Endothelial cell of umbilical vein (primary cell): ENCODE measurements around the gene USP36. TPM values are rescaled to one million over a fixed set of nuclear protein-coding genes. Genes with fewer than 3 reads are reported as not detected.

ENCODE experiments used
- BruUV-seq: library from RNA; stranded (reverse); fragments of 400-500 nt; replicated peaks from 2 replicates; lab custom pipeline; 2021; lab: Mats Ljungman, UMichigan
- CTCF ChIA-PET: fragments of 300-600, 350-600 bp; sonication (Branson Sonifier 250); formaldehyde crosslinking; loops from one replicate; lab custom pipeline; 2021; ENCODE audit warnings: antibody characterized with exemption, inconsistent platforms; lab: Charles Lee
- POLR2A ChIA-PET: fragments of 300-600, 350-600 bp; sonication (Branson Sonifier 250); formaldehyde crosslinking; loops from one replicate; lab custom pipeline; 2021; ENCODE audit warnings: antibody characterized with exemption, inconsistent platforms; lab: Charles Lee
- DNase-seq: peaks from one replicate; pipeline ENCODE4 v3.0.0-alpha.2; 2011; ENCODE audit warnings: low read depth, low spot score
- FAIRE-seq: peaks from 2 replicates; lab custom pipeline; 2011; peaks lifted over from hg19 to GRCh38; lab: Jason Lieb, UNC
- H2AFZ ChIP-seq: 2 replicates; pipeline ENCODE4 v1.6.0; 2012; ENCODE audit warnings: low read depth, low read length, control low read depth, inconsistent platforms
- H3K27ac ChIP-seq: 2 replicates; pipeline ENCODE4 v1.5.1; 2011; ENCODE audit warnings: low read depth, mild to moderate bottlenecking, control low read depth, low read length, moderate library complexity; ENCODE audit not compliant: insufficient read depth
- H3K27me3 ChIP-seq, 2 experiments: 2 replicates each; pipeline versions ENCODE4 v1.6.0 to v1.6.1; 2011; ENCODE audit warnings: low read length in 2 of 2, mixed read lengths in 1 of 2; ENCODE audit not compliant: control insufficient read depth in 2 of 2, insufficient read depth in 2 of 2
- H3K36me3 ChIP-seq, 2 experiments: 2 replicates in 1 of 2; 3 replicates in 1 of 2; pipeline ENCODE4 v1.5.1; 2011; ENCODE audit warnings: low read length in 2 of 2, mild to moderate bottlenecking in 1 of 2, moderate library complexity in 1 of 2; ENCODE audit not compliant: control insufficient read depth in 2 of 2, insufficient read depth in 2 of 2; ENCODE audit errors: extremely low read depth in 1 of 2
- H3K4me1 ChIP-seq: 3 replicates; pipeline ENCODE4 v1.5.1; 2011; ENCODE audit warnings: mild to moderate bottlenecking, low read length; ENCODE audit not compliant: control insufficient read depth, insufficient read depth; ENCODE audit errors: extremely low read depth
- H3K4me2 ChIP-seq: 2 replicates; pipeline ENCODE4 v1.6.1; 2011; ENCODE audit warnings: low read length, control low read depth, mixed read lengths; ENCODE audit not compliant: insufficient read depth
- H3K4me3 ChIP-seq, 3 experiments: fragments of 200-600 bp in 1 of 3; sonication (generic), shearing (Covaris generic) in 1 of 3; replicated peaks in 1 of 3; 2 replicates each; pipeline ENCODE4 v1.5.1; 2011 to 2016; ENCODE audit warnings: control low read depth in 3 of 3, low read length in 3 of 3, mild to moderate bottlenecking in 2 of 3, inconsistent platforms in 1 of 3, low read depth in 1 of 3, moderate library complexity in 1 of 3; ENCODE audit not compliant: insufficient read depth in 1 of 3
- H3K79me2 ChIP-seq: 2 replicates; pipeline ENCODE4 v1.6.0; 2012; ENCODE audit warnings: low read length, inconsistent platforms; ENCODE audit not compliant: control insufficient read depth, insufficient read depth
- H3K9ac ChIP-seq: replicated peaks from 2 replicates; pipeline ENCODE3; 2011; ENCODE audit warnings: low read length, control low read depth; ENCODE audit not compliant: insufficient read depth; ENCODE audit errors: extremely low read depth
- H3K9me1 ChIP-seq: replicated peaks from 3 replicates; pipeline ENCODE4 v1.6.0; 2011; ENCODE audit warnings: mild to moderate bottlenecking, low read length; ENCODE audit not compliant: control insufficient read depth, insufficient read depth; ENCODE audit errors: extremely low read depth
- H3K9me3 ChIP-seq: replicated peaks from 2 replicates; pipeline ENCODE4 v1.5.1; 2012; ENCODE audit warnings: low read length, inconsistent platforms; ENCODE audit not compliant: control insufficient read depth, insufficient read depth
- H4K20me1 ChIP-seq: replicated peaks from 2 replicates; pipeline ENCODE3; 2011; ENCODE audit warnings: mild to moderate bottlenecking, low read length; ENCODE audit not compliant: control insufficient read depth, insufficient read depth; ENCODE audit errors: extremely low read depth
- CTCF ChIP-seq, 2 donors: IDR thresholded peaks; 1 replicate in 1 of 2; 2 replicates in 1 of 2; pipeline ENCODE4 v1.5.1; 2011; ENCODE audit warnings: low read length in 2 of 2, mild to moderate bottlenecking in 2 of 2, moderate library complexity in 2 of 2, control low read depth in 1 of 2, inconsistent platforms in 1 of 2, low read depth in 1 of 2; ENCODE audit not compliant: insufficient read depth in 1 of 2; ENCODE audit errors: extremely low read depth in 1 of 2
- EZH2 ChIP-seq: IDR thresholded peaks from 2 replicates; pipeline ENCODE4 v1.6.1; 2012; ENCODE audit warnings: borderline replicate concordance, low read depth, mild to moderate bottlenecking, moderate library complexity, low read length, inconsistent platforms; ENCODE audit not compliant: severe bottlenecking
- FOS ChIP-seq: IDR thresholded peaks from 2 replicates; pipeline ENCODE4 v1.6.1; 2011; ENCODE audit warnings: mild to moderate bottlenecking, low read length, moderate library complexity, borderline replicate concordance; ENCODE audit not compliant: insufficient read depth
- GATA2 ChIP-seq: IDR thresholded peaks from 2 replicates; pipeline ENCODE4 v1.7.0; 2011; ENCODE audit warnings: low read depth, mild to moderate bottlenecking, moderate library complexity, mixed read lengths, low read length; ENCODE audit not compliant: insufficient read length, insufficient read depth
- JUN ChIP-seq: IDR thresholded peaks from 2 replicates; pipeline ENCODE4 v1.6.1; 2011; ENCODE audit warnings: borderline replicate concordance, low read depth; ENCODE audit not compliant: insufficient read length, insufficient read depth
- MAX ChIP-seq: IDR thresholded peaks from 2 replicates; pipeline ENCODE4 v1.6.1; 2011; ENCODE audit not compliant: insufficient read depth, insufficient read length
- MYC ChIP-seq: IDR thresholded peaks from one replicate; pipeline ENCODE4 v1.6.1; 2011; ENCODE audit warnings: mild to moderate bottlenecking, low read depth, low read length
- POLR2A ChIP-seq: IDR thresholded peaks from 2 replicates; pipeline ENCODE4 v1.6.1; 2012; ENCODE audit warnings: low read depth, mild to moderate bottlenecking, control low read depth, low read length
- POLR2AphosphoS5 ChIP-seq: IDR thresholded peaks from 2 replicates; pipeline ENCODE4 v1.6.1; 2012; ENCODE audit warnings: low read depth, mild to moderate bottlenecking, control low read depth, low read length, moderate library complexity; ENCODE audit not compliant: insufficient read depth
- dilution Hi-C: fragments of 300-500 bp; cut with MboI; formaldehyde crosslinking; loops from one replicate; pipeline ENCODE4 v1.15.0; 2019; ENCODE audit warnings: low sequenced_read_pairs; ENCODE audit not compliant: extremely low pct_ligation_motif_present
- intact Hi-C: fragments of 100-400 bp; cut with micrococcal nuclease; formaldehyde crosslinking; loops from one replicate; pipeline ENCODE4 v1.10.0; 2022
- polyA plus RNA-seq, 4 experiments: library from polyadenylated mRNA; depleted of rRNA in 3 of 4; stranded (reverse) in 3 of 4; unstranded in 1 of 4; fragments of >200 nt; gene quantifications; 2 replicates each; pipeline versions ENCODE4 v1.2.1 to v1.2.3, GENCODE V29; 2011 to 2012; ENCODE audit warnings: missing spikeins in 1 of 4
- total RNA-seq: library from RNA; stranded (reverse); gene quantifications from 2 replicates; pipeline ENCODE4 v1.2.3, GENCODE V29; 2021

Gene USP36
- total and polyA plus RNA-seq, 2 donors (not counting 3 experiments of a cell fraction or from before 2014, with no cell fraction given), result 29.8 to 46.6 TPM

GRCh38 chr17:78864117-78864516, 23.5 kb upstream of the USP36 start:
- dilution Hi-C loops, result no loop called here
- intact Hi-C loops, result no loop called here
- POLR2A ChIA-PET, result no interaction called here
- peaks cover 0 to 12% of the 10 kb centered on the region in 2 experiments for H3K36me3 ChIP-seq
- H3K9me3 ChIP-seq, result no peaks in the 10 kb centered on the region
- H3K27ac ChIP-seq, result no peak overlapping the region
- H3K9ac ChIP-seq, result no peak overlapping the region
- no peaks in the 10 kb centered on the region for H3K27me3 ChIP-seq
- DNase-seq, result no peak
- no peaks in the 10 kb centered on the region for H3K9me1 ChIP-seq
- CTCF ChIA-PET, result interaction anchor here (0.7 to 6.7 kb wide), 6 partner anchors 10 to 111 kb away, joined by 3 to 171 read pairs (median 4); no protein-coding TSS in a partner anchor
- no peak overlapping the region for H3K4me2 ChIP-seq
- FAIRE-seq, result peak; percentile 26
- peaks cover 22% of the 10 kb centered on the region for H3K4me1 ChIP-seq
- H2AFZ ChIP-seq, result no peak overlapping the region
- H4K20me1 ChIP-seq, result no peaks in the 10 kb centered on the region
- no TSS peak for BruUV-seq
- H3K79me2 ChIP-seq, result no peaks in the 10 kb centered on the region
- H3K4me3 ChIP-seq, result no peak overlapping the region
- no peak for TF ChIP-seq EZH2
- no peak for TF ChIP-seq MYC
- no peak for TF ChIP-seq POLR2A
- no peak for TF ChIP-seq POLR2AphosphoS5
- TF ChIP-seq MAX, result no peak
- TF ChIP-seq CTCF (IDR thresholded peaks at IDR 0.05; ENCODE audit: extremely low read depth in 1 of 2, insufficient read depth in 1 of 2, low read depth in 1 of 2, low read length in 2 of 2), result no peak
- TF ChIP-seq FOS, result no peak
- no peak for TF ChIP-seq GATA2
- TF ChIP-seq JUN, result no peak
